Tibial nerve (tissue), 3 donors: ENCODE data around the gene LDB1.

Experiments
- CTCF ChIP-seq, 5 experiments: fragments of 200-600 bp in 3 of 5; fragments of 450-650 bp in 2 of 5; sonication (generic) in 3 of 5; IDR thresholded peaks; one replicate each; pipeline ENCODE4 v1.5.1; 2016 to 2019; ENCODE audit warnings: antibody characterized with exemption in 5 of 5, mild to moderate bottlenecking in 3 of 5, moderate library complexity in 2 of 5
- POLR2A ChIP-seq, 2 donors: fragments of 450-650 bp; IDR thresholded peaks; one replicate each; pipeline ENCODE4 v1.6.1; 2017; ENCODE audit warnings: antibody characterized with exemption in 2 of 2, mild to moderate bottlenecking in 2 of 2, moderate library complexity in 2 of 2

- TF ChIP-seq CTCF (IDR thresholded peaks at IDR 0.05) (no peak), POLR2A (IDR thresholded peaks at IDR 0.05) (no peak)
Measured at GRCh38 chr10:102059987-102060386, 60.2 kb downstream of the LDB1 start.
